Neural cell (in vitro differentiated cells): ENCODE data around the gene TMEM101. TPM values are rescaled to one million over a fixed set of nuclear protein-coding genes. Genes with fewer than 3 reads are reported as not detected.

ENCODE experiments used
- H2AFZ ChIP-seq: fragments of 200-600, 300-800 bp; sonication (generic), shearing (Covaris generic); 2 replicates; pipeline ENCODE4 v1.6.0; 2014; ENCODE audit warnings: low read depth, mild to moderate bottlenecking, antibody characterized with exemption, low read length, moderate library complexity
- H3F3A ChIP-seq: fragments of 200-600 bp; shearing (Covaris generic); 2 replicates; pipeline ENCODE4 v1.6.1; 2016; ENCODE audit warnings: mild to moderate bottlenecking, moderate library complexity, mixed read lengths, antibody characterized with exemption, low read length; ENCODE audit not compliant: insufficient read depth, poor library complexity, severe bottlenecking
- H3K27ac ChIP-seq: fragments of 200-600, 300-800 bp; sonication (generic), shearing (Covaris generic); 2 replicates; pipeline ENCODE4 v1.5.1; 2014; ENCODE audit warnings: mild to moderate bottlenecking, low read length, moderate library complexity
- H3K27me3 ChIP-seq: fragments of 300-800, 200-600 bp; sonication (generic), shearing (Covaris generic); 2 replicates; pipeline ENCODE4 v1.6.0; 2014; ENCODE audit warnings: mild to moderate bottlenecking, low read depth, low read length, moderate library complexity; ENCODE audit not compliant: insufficient read depth
- H3K36me3 ChIP-seq: fragments of 300-800, 200-600 bp; sonication (generic), shearing (Covaris generic); 2 replicates; pipeline ENCODE4 v1.5.1; 2014; ENCODE audit warnings: mild to moderate bottlenecking, antibody characterized with exemption, low read length, moderate library complexity; ENCODE audit not compliant: insufficient read depth
- H3K4me2 ChIP-seq: fragments of 300-800, 200-600 bp; sonication (generic), shearing (Covaris generic); 2 replicates; pipeline ENCODE4 v1.6.0; 2014; ENCODE audit warnings: mild to moderate bottlenecking, low read length
- H3K4me3 ChIP-seq: fragments of 300-800, 200-600 bp; sonication (generic), shearing (Covaris generic); 2 replicates; pipeline ENCODE4 v1.5.1; 2014; ENCODE audit warnings: mild to moderate bottlenecking, low read length, moderate library complexity
- H3K79me2 ChIP-seq: fragments of 200-600 bp; shearing (Covaris generic); replicated peaks from 2 replicates; pipeline ENCODE4 v1.6.0; 2014; ENCODE audit warnings: mild to moderate bottlenecking, low read length, moderate library complexity; ENCODE audit not compliant: insufficient read depth
- H3K9ac ChIP-seq: fragments of 300-800, 200-600 bp; sonication (generic), shearing (Covaris generic); 2 replicates; pipeline ENCODE4 v1.6.1; 2016; ENCODE audit warnings: mild to moderate bottlenecking, low read length, mixed read lengths
- H3K9me2 ChIP-seq: fragments of 200-600 bp; shearing (Covaris generic); 2 replicates; pipeline ENCODE4 v1.6.1; 2016; ENCODE audit warnings: mild to moderate bottlenecking, low read length, mixed read lengths; ENCODE audit not compliant: insufficient read depth
- H3K9me3 ChIP-seq: fragments of 200-600, 300-800 bp; sonication (generic), shearing (Covaris generic); 2 replicates; pipeline ENCODE4 v1.6.1; 2016; ENCODE audit warnings: mild to moderate bottlenecking, mixed run types, low read length, moderate library complexity, mixed read lengths
- H4K20me1 ChIP-seq: fragments of 200-600 bp; shearing (Covaris generic); 2 replicates; pipeline ENCODE4 v1.6.1; 2016; ENCODE audit warnings: mild to moderate bottlenecking, mixed run types; ENCODE audit not compliant: insufficient read depth
- CTCF ChIP-seq: fragments of 450-650 bp; IDR thresholded peaks from 2 replicates; pipeline ENCODE4 v1.5.1; 2014; ENCODE audit warnings: antibody characterized with exemption, mild to moderate bottlenecking, moderate library complexity; ENCODE audit not compliant: poor library complexity, severe bottlenecking
- EP300 ChIP-seq: fragments of 450-650 bp; conservative IDR thresholded peaks from 2 replicates; pipeline ENCODE4 v1.6.1; 2014; ENCODE audit warnings: antibody characterized with exemption, mild to moderate bottlenecking, moderate library complexity; ENCODE audit not compliant: poor library complexity, severe bottlenecking
- EZH2 ChIP-seq: fragments of 200-600, 300-800 bp; shearing (Covaris generic), sonication (generic); IDR thresholded peaks from 2 replicates; pipeline ENCODE4 v1.6.1; 2014; ENCODE audit warnings: antibody characterized with exemption, low read length, borderline replicate concordance, mild to moderate bottlenecking; ENCODE audit not compliant: insufficient read depth, poor library complexity, severe bottlenecking
- MXI1 ChIP-seq: fragments of 450-650 bp; conservative IDR thresholded peaks from 2 replicates; pipeline ENCODE4 v1.6.1; 2014; ENCODE audit warnings: antibody characterized with exemption, mild to moderate bottlenecking; ENCODE audit not compliant: poor library complexity, severe bottlenecking
- POLR2AphosphoS5 ChIP-seq: IDR thresholded peaks from 2 replicates; pipeline ENCODE4 v1.6.1; 2012
- RAD21 ChIP-seq: fragments of 450-650 bp; conservative IDR thresholded peaks from 2 replicates; pipeline ENCODE4 v1.6.1; 2014; ENCODE audit warnings: antibody characterized with exemption, mild to moderate bottlenecking, moderate library complexity
- SMC3 ChIP-seq: fragments of 450-650 bp; conservative IDR thresholded peaks from 2 replicates; pipeline ENCODE4 v1.6.1; 2014; ENCODE audit warnings: antibody characterized with exemption, mild to moderate bottlenecking, moderate library complexity; ENCODE audit not compliant: poor library complexity
- TAF1 ChIP-seq: IDR thresholded peaks from 2 replicates; pipeline ENCODE4 v1.6.1; 2012; ENCODE audit warnings: low read depth
- polyA plus RNA-seq: library from polyadenylated mRNA; depleted of rRNA; stranded (reverse); fragments of >200 nt; gene quantifications from 2 replicates; pipeline ENCODE4 v1.2.3, GENCODE V29; 2014
- TF ChIP-seq, protein P1 (sequence below): IDR thresholded peaks from 2 replicates; pipeline ENCODE4 v1.6.1; 2012; ENCODE audit warnings: borderline replicate concordance

TMEM101 gene
- polyA plus RNA-seq, 1 donor from 2014 or later, result 59.3 TPM

- TF ChIP-seq EP300, result no peak
- no peak for TF ChIP-seq POLR2AphosphoS5
- Histone ChIP-seq H3K79me2 (peaks cover 8% of the 10 kb centered on the region), H3K9me2 (no peaks in the 10 kb centered on the region), H3K4me2 (no peak overlapping the region), H3F3A (no peaks in the 10 kb centered on the region), H4K20me1 (no peaks in the 10 kb centered on the region), H3K4me3 (no peak overlapping the region), H3K9ac (no peak overlapping the region), H3K27ac (no peak overlapping the region), H3K27me3 (no peaks in the 10 kb centered on the region), H2AFZ (no peak overlapping the region), H3K9me3 (no peaks in the 10 kb centered on the region), H3K36me3 (no peaks in the 10 kb centered on the region)
These were observed 29.3 kb upstream of the TMEM101 start for GRCh38 chr17:44044071-44044470.

DNA sequence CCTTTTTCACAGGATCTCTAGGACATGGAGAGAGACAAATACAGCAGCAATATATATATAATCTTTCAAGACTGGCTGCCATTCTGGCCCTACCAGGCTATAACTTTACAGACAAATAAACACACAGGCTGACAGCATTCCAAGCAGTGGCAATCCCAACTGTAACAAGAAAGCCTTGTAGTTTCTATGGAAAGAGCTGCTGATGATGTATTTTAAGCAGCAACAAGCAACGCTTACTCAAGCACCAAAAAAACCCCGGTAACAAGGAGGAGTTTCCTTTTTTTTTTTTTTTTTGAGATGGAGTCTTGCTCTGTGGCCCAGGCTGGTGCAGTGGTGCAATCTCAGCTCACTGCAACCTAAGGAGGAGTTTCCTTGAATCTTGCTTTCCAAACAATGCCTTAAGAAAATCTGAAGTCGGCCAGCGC lies 28.5 kb upstream of the TMEM101 start:
- Histone ChIP-seq H2AFZ (no peak overlapping the region), H3F3A (no peaks in the 10 kb centered on the region), H3K79me2 (peaks cover 8% of the 10 kb centered on the region), H3K4me3 (no peak overlapping the region), H3K9me3 (no peaks in the 10 kb centered on the region), H3K27ac (no peak overlapping the region), H3K9me2 (no peaks in the 10 kb centered on the region), H3K36me3 (no peaks in the 10 kb centered on the region), H4K20me1 (no peaks in the 10 kb centered on the region), H3K27me3 (no peaks in the 10 kb centered on the region), H3K4me2 (no peak overlapping the region), H3K9ac (no peak overlapping the region)
- TF ChIP-seq POLR2AphosphoS5 (no peak), TAF1 (no peak), SMC3 (no peak), CTCF (no peak), EZH2 (no peak), MXI1 (no peak), RAD21 (no peak), EP300 (no peak)
- TF ChIP-seq, protein P1, sequence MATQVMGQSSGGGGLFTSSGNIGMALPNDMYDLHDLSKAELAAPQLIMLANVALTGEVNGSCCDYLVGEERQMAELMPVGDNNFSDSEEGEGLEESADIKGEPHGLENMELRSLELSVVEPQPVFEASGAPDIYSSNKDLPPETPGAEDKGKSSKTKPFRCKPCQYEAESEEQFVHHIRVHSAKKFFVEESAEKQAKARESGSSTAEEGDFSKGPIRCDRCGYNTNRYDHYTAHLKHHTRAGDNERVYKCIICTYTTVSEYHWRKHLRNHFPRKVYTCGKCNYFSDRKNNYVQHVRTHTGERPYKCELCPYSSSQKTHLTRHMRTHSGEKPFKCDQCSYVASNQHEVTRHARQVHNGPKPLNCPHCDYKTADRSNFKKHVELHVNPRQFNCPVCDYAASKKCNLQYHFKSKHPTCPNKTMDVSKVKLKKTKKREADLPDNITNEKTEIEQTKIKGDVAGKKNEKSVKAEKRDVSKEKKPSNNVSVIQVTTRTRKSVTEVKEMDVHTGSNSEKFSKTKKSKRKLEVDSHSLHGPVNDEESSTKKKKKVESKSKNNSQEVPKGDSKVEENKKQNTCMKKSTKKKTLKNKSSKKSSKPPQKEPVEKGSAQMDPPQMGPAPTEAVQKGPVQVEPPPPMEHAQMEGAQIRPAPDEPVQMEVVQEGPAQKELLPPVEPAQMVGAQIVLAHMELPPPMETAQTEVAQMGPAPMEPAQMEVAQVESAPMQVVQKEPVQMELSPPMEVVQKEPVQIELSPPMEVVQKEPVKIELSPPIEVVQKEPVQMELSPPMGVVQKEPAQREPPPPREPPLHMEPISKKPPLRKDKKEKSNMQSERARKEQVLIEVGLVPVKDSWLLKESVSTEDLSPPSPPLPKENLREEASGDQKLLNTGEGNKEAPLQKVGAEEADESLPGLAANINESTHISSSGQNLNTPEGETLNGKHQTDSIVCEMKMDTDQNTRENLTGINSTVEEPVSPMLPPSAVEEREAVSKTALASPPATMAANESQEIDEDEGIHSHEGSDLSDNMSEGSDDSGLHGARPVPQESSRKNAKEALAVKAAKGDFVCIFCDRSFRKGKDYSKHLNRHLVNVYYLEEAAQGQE, result no peak
